LNCaP clone FGC (cell line): Measurements from ENCODE around the gene TMEM242.

Experiments used
- DNase-seq: peaks from one replicate; pipeline ENCODE4 v3.0.0-alpha.2; 2011; ENCODE audit warnings: low read depth
- H3K4me3 ChIP-seq: 2 replicates; pipeline ENCODE4 v1.5.1; 2011; ENCODE audit warnings: mild to moderate bottlenecking, low read depth, low read length, control low read depth
- CTCF ChIP-seq: IDR thresholded peaks from 2 replicates; pipeline ENCODE4 v1.5.1; 2012; ENCODE audit warnings: mild to moderate bottlenecking; ENCODE audit not compliant: control insufficient read depth, insufficient read depth; ENCODE audit errors: extremely low read depth

TMEM242 gene

GRCh38 chr6:157268835-157269234 lies 54.5 kb downstream of the TMEM242 start:
- DNase-seq = no peak
- TF ChIP-seq CTCF = no peak
- H3K4me3 ChIP-seq = no peak overlapping the region

GRCh38 chr6:157268396-157268795 lies 54.9 kb downstream of the TMEM242 start:
- no peak for TF ChIP-seq CTCF

GRCh38 chr6:157267654-157268053 lies 55.7 kb downstream of the TMEM242 start:
- DNase-seq = no peak
- no peak for TF ChIP-seq CTCF
- no peak overlapping the region for H3K4me3 ChIP-seq

More at GRCh38 chr6:157268396-157268795, 54.9 kb downstream of the TMEM242 start:
- DNase-seq = no peak
- no peak overlapping the region for H3K4me3 ChIP-seq

GRCh38 chr6:157267109-157267611 lies 56.2 kb downstream of the TMEM242 start:
- no peak for DNase-seq
- TF ChIP-seq CTCF = no peak
- no peak overlapping the region for H3K4me3 ChIP-seq

- no peak for TF ChIP-seq CTCF
- H3K4me3 ChIP-seq = no peak overlapping the region
- DNase-seq = no peak
Observed at GRCh38 chr6:157266274-157267101, 56.8 kb downstream of the TMEM242 start.

GRCh38 chr6:157265635-157266034 lies 57.7 kb downstream of the TMEM242 start:
- no peak overlapping the region for H3K4me3 ChIP-seq
- DNase-seq = no peak
- TF ChIP-seq CTCF = no peak
